Karpas-422 (cell line): ENCODE measurements around the gene ROCK2. TPM values are rescaled to one million over a fixed set of nuclear protein-coding genes. Genes with fewer than 3 reads are reported as not detected.

Source experiments
- DNase-seq: peaks from one replicate; pipeline ENCODE4 v3.0.0-alpha.2; 2015
- H2AFZ ChIP-seq: fragments of 200-600 bp; sonication (generic); 2 replicates; pipeline ENCODE4 v1.6.1; 2014; ENCODE audit warnings: antibody characterized with exemption, low read length, mixed read lengths
- H3K27ac ChIP-seq: fragments of 200-600 bp; sonication (generic); 2 replicates; pipeline ENCODE4 v1.5.1; 2014; ENCODE audit warnings: mild to moderate bottlenecking, low read length, moderate library complexity
- H3K27me3 ChIP-seq: fragments of 200-600 bp; sonication (generic); 2 replicates; pipeline ENCODE4 v1.6.1; 2014; ENCODE audit warnings: low read length, mixed read lengths
- H3K36me3 ChIP-seq: fragments of 200-600 bp; sonication (generic); 2 replicates; pipeline ENCODE4 v1.6.1; 2014; ENCODE audit warnings: low read length, mixed read lengths; ENCODE audit not compliant: insufficient read depth
- H3K4me1 ChIP-seq: fragments of 200-600 bp; sonication (generic); 2 replicates; pipeline ENCODE4 v1.6.1; 2014; ENCODE audit warnings: mild to moderate bottlenecking, low read length, mixed read lengths
- H3K4me2 ChIP-seq: fragments of 200-600 bp; sonication (generic); 2 replicates; pipeline ENCODE4 v1.6.1; 2014; ENCODE audit warnings: low read length, low read depth, mild to moderate bottlenecking; ENCODE audit not compliant: poor library complexity, severe bottlenecking
- H3K4me3 ChIP-seq: fragments of 200-600 bp; sonication (generic); 2 replicates; pipeline ENCODE4 v1.5.1; 2014; ENCODE audit warnings: mild to moderate bottlenecking, antibody characterized with exemption, low read length, mixed read lengths
- H3K79me2 ChIP-seq: fragments of 200-600 bp; sonication (generic); 2 replicates; pipeline ENCODE4 v1.6.1; 2014; ENCODE audit warnings: mild to moderate bottlenecking, low read length, mixed read lengths
- H3K9ac ChIP-seq: fragments of 200-600 bp; sonication (generic); 2 replicates; pipeline ENCODE4 v1.6.0; 2014; ENCODE audit warnings: low read length
- H3K9me2 ChIP-seq: fragments of 200-600 bp; sonication (generic), shearing (Covaris generic); replicated peaks from 2 replicates; pipeline ENCODE4 v1.6.0; 2014; ENCODE audit warnings: mild to moderate bottlenecking, low read length, moderate library complexity; ENCODE audit not compliant: insufficient read depth
- H3K9me3 ChIP-seq: fragments of 300-700, 200-600 bp; sonication (generic); 2 replicates; pipeline ENCODE4 v1.6.1; 2014; ENCODE audit warnings: low read length, mixed read lengths
- H4K20me1 ChIP-seq: fragments of 200-600 bp; sonication (generic); 2 replicates; pipeline ENCODE4 v1.6.1; 2014; ENCODE audit warnings: mild to moderate bottlenecking, antibody characterized with exemption, low read length, low read depth; ENCODE audit not compliant: insufficient read depth
- total RNA-seq: library from RNA; depleted of rRNA; stranded (reverse); fragments of >200 nt; shearing (Covaris generic); gene quantifications from 2 replicates; pipeline ENCODE4 v1.2.3, GENCODE V29; 2014; ENCODE audit warnings: low replicate concordance

The ROCK2 gene
- total RNA-seq, 1 experiment from 2014 or later: 14.2 TPM

DNA sequence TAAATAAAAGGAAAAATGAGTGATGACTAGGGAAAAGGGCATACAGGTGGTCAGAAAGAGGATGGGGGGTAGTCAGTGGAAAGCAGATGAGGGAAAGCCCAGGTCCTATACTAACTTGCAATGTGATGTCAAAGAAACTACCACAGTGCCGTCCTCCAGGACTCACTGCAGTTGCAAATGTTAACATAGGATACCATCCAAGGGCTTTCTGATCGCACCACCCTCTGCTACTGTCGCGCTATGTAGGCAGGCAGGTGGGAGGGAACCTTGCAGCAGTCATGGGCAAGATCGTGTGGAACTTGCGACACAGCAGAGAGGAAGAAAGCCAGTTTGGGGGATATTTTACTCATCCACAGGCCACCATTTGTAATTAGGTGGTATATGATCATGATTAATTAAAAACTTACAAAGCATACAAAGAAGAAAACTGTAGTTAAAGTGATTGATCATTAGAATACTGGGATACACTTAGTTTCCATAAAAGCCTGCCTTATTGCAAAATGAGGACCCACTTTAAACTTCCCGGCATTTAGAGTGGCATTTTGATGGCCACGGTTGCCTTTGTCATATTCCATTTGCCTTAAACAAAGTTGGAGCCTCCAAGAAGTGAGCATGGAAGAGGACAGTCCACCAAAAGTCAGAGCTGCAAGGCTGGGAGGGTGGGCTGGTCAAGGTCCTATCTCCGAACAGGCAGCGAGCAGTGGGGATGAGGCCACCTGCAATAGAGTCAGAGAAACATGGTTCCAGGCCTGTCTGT, 8.5 kb upstream of the ROCK2 start:
- Histone ChIP-seq H3K4me3 (no peak overlapping the region), H3K27me3 (no peaks in the 10 kb centered on the region), H3K27ac (no peak overlapping the region), H3K9ac (no peak overlapping the region), H3K4me1 (no peaks in the 10 kb centered on the region), H2AFZ (no peak overlapping the region), H3K4me2 (no peak overlapping the region), H4K20me1 (no peaks in the 10 kb centered on the region), H3K36me3 (no peaks in the 10 kb centered on the region), H3K9me2 (no peaks in the 10 kb centered on the region), H3K9me3 (no peaks in the 10 kb centered on the region), H3K79me2 (no peaks in the 10 kb centered on the region)
- peak; percentile 11 for DNase-seq

DNA sequence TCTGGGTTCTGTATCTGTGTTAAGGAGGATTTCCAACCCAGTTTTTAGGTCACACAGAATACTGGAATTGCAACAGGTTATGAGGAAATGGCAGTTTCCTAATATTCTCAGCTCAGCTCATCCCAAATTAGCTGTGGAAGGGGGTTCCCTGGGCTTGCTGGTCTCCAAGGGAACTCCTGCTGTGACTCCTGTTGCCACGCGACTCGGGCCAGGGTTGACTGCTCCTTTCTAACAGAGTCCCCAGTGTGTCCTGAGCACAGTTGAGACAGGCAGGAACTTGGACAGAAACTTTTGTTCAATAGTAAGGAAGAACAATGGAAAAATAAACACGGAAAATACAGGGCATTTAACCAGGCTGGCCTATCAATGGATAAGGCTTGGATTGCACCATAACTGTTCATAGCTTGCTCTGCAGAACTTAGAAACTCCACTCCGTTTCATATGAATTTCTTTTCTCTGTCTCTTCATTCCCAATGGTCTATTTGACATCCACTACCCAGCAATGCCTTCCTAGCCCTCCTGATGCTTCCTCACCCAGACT, 3.8 kb upstream of the ROCK2 start:
- peak; percentile 7 for DNase-seq
- Histone ChIP-seq H3K36me3 (no peaks in the 10 kb centered on the region), H3K79me2 (no peaks in the 10 kb centered on the region), H3K4me1 (peaks cover 9% of the 10 kb centered on the region), H3K9me3 (no peaks in the 10 kb centered on the region), H2AFZ (no peak overlapping the region), H3K27ac (no peak overlapping the region), H3K27me3 (no peaks in the 10 kb centered on the region), H4K20me1 (peaks cover under 1% of the 10 kb centered on the region; the same call in 1 of the 2 replicates), H3K4me2 (no peak overlapping the region), H3K9ac (no peak overlapping the region), H3K4me3 (no peak overlapping the region), H3K9me2 (no peaks in the 10 kb centered on the region)

DNA sequence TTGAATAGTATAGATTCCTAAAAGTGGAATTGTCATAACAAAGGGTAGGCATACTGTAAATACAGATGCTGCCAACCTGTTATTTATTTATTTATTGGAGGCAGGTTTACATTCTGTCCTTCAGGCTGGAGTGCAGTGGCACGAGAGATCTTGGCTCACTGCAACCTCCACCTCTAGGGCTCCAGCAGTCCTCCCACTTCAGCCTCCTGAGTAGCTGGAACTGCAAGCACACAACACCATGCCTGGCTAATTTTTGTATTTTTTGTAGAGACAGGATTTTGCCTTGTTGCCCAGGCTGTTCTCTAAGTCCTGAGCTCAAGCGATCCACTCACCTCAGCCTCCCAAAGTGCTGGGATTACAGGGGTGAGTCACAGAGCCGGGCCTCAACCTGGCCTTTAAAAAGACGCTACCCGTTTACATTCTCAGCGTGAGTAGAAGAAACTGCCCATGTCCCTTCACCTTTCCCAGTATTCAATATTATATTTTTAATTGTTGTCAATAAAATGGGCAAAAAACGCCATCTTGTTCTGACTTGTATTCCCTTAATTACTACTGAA, 3.0 kb upstream of the ROCK2 start:
- Histone ChIP-seq H3K9ac (no peak overlapping the region), H3K4me1 (peaks cover 17% of the 10 kb centered on the region), H3K9me2 (no peaks in the 10 kb centered on the region), H2AFZ (no peak overlapping the region), H3K4me2 (no peak overlapping the region), H3K9me3 (no peaks in the 10 kb centered on the region), H3K4me3 (no peak overlapping the region), H3K27ac (no peak overlapping the region), H4K20me1 (peaks cover 8% of the 10 kb centered on the region; the same call in 1 of the 2 replicates), H3K36me3 (no peaks in the 10 kb centered on the region), H3K79me2 (peaks cover 5% of the 10 kb centered on the region; the same call in 1 of the 2 replicates), H3K27me3 (no peaks in the 10 kb centered on the region)
- no peak for DNase-seq

DNA sequence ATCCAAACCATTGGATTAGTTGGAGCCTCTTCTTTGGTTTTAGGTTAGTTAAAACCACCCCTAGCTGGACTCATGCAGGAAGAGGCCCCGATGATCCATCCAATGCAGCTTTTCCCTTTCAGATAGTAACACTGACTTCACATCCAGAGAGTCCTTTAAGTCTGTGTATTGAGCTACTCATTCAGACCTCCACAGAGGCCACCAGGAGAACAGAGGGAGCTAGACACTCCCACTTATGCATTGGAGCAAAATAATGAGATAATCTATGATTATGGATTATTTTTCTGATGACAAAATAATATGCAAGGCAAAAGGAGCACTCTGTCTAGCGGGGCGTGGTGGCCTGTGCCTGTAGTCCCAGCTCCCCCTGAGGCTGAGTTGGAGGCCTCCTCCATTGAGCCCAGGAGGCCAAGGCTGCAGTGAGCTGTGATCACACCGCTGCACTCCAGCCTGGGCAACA, 1.6 kb upstream of the ROCK2 start:
- peaks cover 25% of the 10 kb centered on the region for H3K4me1 ChIP-seq
- H3K27ac ChIP-seq: no peak overlapping the region
- H4K20me1 ChIP-seq: peaks cover 14% of the 10 kb centered on the region
- H3K4me3 ChIP-seq: no peak overlapping the region
- no peak overlapping the region for H3K9ac ChIP-seq
- no peak overlapping the region for H3K4me2 ChIP-seq
- H3K79me2 ChIP-seq: peaks cover 16% of the 10 kb centered on the region
- H2AFZ ChIP-seq: no peak overlapping the region
- DNase-seq: no peak
- H3K36me3 ChIP-seq: no peaks in the 10 kb centered on the region
- no peaks in the 10 kb centered on the region for H3K27me3 ChIP-seq
- H3K9me2 ChIP-seq: no peaks in the 10 kb centered on the region
- no peaks in the 10 kb centered on the region for H3K9me3 ChIP-seq

DNA sequence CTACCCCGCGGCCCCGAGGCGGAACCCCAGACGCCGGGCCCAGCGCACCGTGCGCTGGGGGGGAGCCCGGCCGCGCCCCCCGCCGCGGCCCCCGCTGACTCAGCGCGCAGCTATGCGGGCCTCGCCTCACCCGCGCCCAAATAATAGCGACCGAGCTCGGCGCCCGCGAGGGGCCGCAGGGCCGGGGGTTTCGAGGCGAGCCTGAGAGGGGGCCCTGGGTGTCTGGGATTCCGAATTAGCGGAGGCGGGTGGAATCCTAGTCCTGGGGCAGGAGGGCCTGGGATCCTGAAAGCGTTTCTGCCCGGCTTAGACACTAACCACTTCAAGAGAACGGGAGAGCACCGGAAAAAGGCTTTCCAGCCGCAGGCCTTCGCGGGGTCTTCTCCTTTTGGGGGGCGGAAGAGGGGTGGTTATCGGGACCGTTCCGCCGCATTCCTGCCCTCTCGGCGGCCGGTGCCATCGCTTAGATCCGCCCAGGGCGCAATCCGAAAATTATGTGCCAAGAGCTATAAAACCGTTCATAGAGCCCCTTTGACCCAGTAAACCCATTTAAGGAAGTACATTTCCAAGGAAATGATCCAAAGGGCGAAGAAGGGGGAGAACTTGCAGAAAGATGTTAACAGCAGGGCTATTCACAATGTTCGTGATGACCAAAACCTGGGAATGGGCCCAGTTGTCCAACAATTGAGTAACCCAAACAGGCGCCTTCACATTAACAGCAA, 681 bp upstream of the ROCK2 start:
- H3K79me2 ChIP-seq: peaks cover 23% of the 10 kb centered on the region

DNA sequence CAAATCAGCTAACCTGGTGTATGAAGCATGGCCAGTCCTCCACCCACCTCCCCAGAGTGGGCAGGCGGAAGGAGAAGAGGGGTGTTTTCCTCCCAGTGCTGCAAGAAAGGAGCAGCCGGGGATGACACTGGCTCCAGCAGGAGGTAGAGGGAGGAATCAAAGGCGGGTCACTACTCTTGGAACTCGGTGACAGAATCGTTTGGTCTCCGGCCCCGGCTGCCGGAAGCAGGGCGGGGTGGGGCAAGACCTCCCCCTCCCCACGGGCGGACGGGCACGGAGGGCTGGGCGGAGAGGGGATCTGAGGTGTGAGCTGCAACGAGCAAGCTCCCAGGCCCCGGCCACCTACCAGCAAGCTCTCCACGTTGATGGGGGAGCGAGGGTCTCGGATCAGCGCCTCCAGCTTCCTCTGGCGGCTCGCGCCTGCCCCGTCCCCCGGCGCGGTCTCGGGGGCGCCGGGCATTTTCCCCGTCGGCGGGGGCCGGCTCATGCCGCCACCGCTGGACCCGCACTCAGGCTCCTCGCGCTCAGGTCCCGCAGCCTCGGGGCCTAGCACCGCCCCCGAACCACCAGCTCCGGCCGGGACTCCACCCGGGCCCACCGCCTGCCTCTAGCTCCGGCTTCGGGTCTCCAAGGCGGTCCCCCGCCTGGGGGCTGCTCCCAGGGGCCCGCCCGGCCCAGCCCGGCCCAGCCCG, 640 bp downstream of the ROCK2 start:
- H3K9ac ChIP-seq: peak overlapping the region; percentile 84
- H3K4me1 ChIP-seq: peaks cover 35% of the 10 kb centered on the region

More for the DNA sequence above, 681 bp upstream of the ROCK2 start:
- H3K27ac ChIP-seq: no peak overlapping the region
- H2AFZ ChIP-seq: peak overlapping the region; percentile 95
- no peaks in the 10 kb centered on the region for H3K27me3 ChIP-seq
- H3K9me2 ChIP-seq: no peaks in the 10 kb centered on the region
- peak; percentile 48 for DNase-seq
- H3K4me3 ChIP-seq: peak overlapping the region; percentile 76
- H3K36me3 ChIP-seq: no peaks in the 10 kb centered on the region
- H4K20me1 ChIP-seq: peaks cover 17% of the 10 kb centered on the region
- H3K9ac ChIP-seq: peak overlapping the region; percentile 84
- H3K9me3 ChIP-seq: no peaks in the 10 kb centered on the region
- peaks cover 28% of the 10 kb centered on the region for H3K4me1 ChIP-seq
- peak overlapping the region; percentile 73 for H3K4me2 ChIP-seq

DNA sequence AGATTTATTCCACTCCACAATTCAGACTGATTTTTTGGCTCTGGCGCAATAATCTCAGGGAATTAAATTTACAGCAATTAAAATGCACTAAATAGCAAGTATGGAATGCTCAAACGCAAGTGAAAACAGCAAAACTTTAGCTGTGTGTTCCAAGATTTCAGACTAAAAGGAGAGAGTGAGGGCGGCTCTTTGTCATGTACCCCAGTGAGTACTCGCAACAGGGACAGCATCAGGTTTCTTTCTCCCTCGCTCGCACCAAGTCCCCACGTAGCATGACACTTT, 1.1 kb downstream of the ROCK2 start:
- Histone ChIP-seq H3K9ac (peak overlapping the region; percentile 84), H3K9me2 (no peaks in the 10 kb centered on the region), H3K9me3 (no peaks in the 10 kb centered on the region), H3K4me1 (peaks cover 35% of the 10 kb centered on the region), H4K20me1 (peaks cover 33% of the 10 kb centered on the region), H3K36me3 (no peaks in the 10 kb centered on the region), H2AFZ (peak overlapping the region; percentile 34; the same call in 1 of the 2 replicates), H3K79me2 (peaks cover 41% of the 10 kb centered on the region), H3K27ac (no peak overlapping the region), H3K4me3 (peak overlapping the region; percentile 72), H3K27me3 (no peaks in the 10 kb centered on the region), H3K4me2 (peak overlapping the region; percentile 97)
- DNase-seq: peak; percentile 78

More for the DNA sequence above, 640 bp downstream of the ROCK2 start:
- peak overlapping the region; percentile 34; the same call in 1 of the 2 replicates for H2AFZ ChIP-seq
- H3K79me2 ChIP-seq: peaks cover 36% of the 10 kb centered on the region
- H4K20me1 ChIP-seq: peaks cover 28% of the 10 kb centered on the region
- no peak overlapping the region for H3K27ac ChIP-seq
- no peaks in the 10 kb centered on the region for H3K27me3 ChIP-seq
- no peaks in the 10 kb centered on the region for H3K9me2 ChIP-seq
- no peaks in the 10 kb centered on the region for H3K9me3 ChIP-seq
- H3K4me2 ChIP-seq: peak overlapping the region; percentile 97
- DNase-seq: no peak
- H3K36me3 ChIP-seq: no peaks in the 10 kb centered on the region
- H3K4me3 ChIP-seq: peak overlapping the region; percentile 72
